Adrenal gland (tissue), 5 donors: ENCODE results near the gene DSCAML1.

Experiments
- POLR2A ChIP-seq, 2 donors: fragments of 450-650 bp; IDR thresholded peaks; one replicate each; pipeline ENCODE4 v1.6.1; 2017; ENCODE audit warnings: antibody characterized with exemption in 2 of 2, mild to moderate bottlenecking in 2 of 2, moderate library complexity in 1 of 2
- TF ChIP-seq, protein P1 (sequence below), 6 experiments: fragments of 450-650 bp in 4 of 6; fragments of 200-600 bp in 2 of 6; sonication (generic) in 1 of 6; IDR thresholded peaks; 1 replicate in 5 of 6; 2 replicates in 1 of 6; pipeline versions ENCODE4 v1.5.1 to v1.8.0; 2016 to 2021; ENCODE audit warnings: antibody characterized with exemption in 6 of 6, mild to moderate bottlenecking in 2 of 6, moderate library complexity in 1 of 6
- donor health status: DM: no; HTN: no; CAD: no.

- TF ChIP-seq, protein P1, sequence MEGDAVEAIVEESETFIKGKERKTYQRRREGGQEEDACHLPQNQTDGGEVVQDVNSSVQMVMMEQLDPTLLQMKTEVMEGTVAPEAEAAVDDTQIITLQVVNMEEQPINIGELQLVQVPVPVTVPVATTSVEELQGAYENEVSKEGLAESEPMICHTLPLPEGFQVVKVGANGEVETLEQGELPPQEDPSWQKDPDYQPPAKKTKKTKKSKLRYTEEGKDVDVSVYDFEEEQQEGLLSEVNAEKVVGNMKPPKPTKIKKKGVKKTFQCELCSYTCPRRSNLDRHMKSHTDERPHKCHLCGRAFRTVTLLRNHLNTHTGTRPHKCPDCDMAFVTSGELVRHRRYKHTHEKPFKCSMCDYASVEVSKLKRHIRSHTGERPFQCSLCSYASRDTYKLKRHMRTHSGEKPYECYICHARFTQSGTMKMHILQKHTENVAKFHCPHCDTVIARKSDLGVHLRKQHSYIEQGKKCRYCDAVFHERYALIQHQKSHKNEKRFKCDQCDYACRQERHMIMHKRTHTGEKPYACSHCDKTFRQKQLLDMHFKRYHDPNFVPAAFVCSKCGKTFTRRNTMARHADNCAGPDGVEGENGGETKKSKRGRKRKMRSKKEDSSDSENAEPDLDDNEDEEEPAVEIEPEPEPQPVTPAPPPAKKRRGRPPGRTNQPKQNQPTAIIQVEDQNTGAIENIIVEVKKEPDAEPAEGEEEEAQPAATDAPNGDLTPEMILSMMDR (IDR thresholded peaks at IDR 0.05): no peak
- TF ChIP-seq POLR2A (IDR thresholded peaks at IDR 0.05): no peak
Measured at GRCh38 chr11:117693344-117693743, 103.7 kb downstream of the DSCAML1 start.
